GM10266 (cell line): ENCODE measurements around the gene RFTN1.

Experiments used
- DNase-seq: peaks from one replicate; pipeline ENCODE4 v3.0.0; 2012; ENCODE audit errors: extremely low spot score
- CTCF ChIP-seq: IDR thresholded peaks from 2 replicates; pipeline ENCODE4 v1.5.1; 2012; ENCODE audit warnings: mild to moderate bottlenecking, low read depth; ENCODE audit not compliant: control insufficient read depth, insufficient read depth; ENCODE audit errors: missing control alignments

The RFTN1 gene

GRCh38 chr3:16550305-16550675 lies 36.8 kb upstream of the RFTN1 start:
- DNase-seq: no peak
- no peak for TF ChIP-seq CTCF

- TF ChIP-seq CTCF: no peak
- no peak for DNase-seq
Measured at GRCh38 chr3:16548721-16549120, 35.2 kb upstream of the RFTN1 start.

GRCh38 chr3:16547561-16548357 lies 34.3 kb upstream of the RFTN1 start:
- DNase-seq: no peak
- no peak for TF ChIP-seq CTCF

- no peak for TF ChIP-seq CTCF
- peak; percentile 10 for DNase-seq
Measured at GRCh38 chr3:16546186-16547010, 32.9 kb upstream of the RFTN1 start.

- TF ChIP-seq CTCF: no peak
- DNase-seq: no peak
Measured at GRCh38 chr3:16545413-16546185, 32.1 kb upstream of the RFTN1 start.

GRCh38 chr3:16543242-16543864 lies 29.9 kb upstream of the RFTN1 start:
- no peak for TF ChIP-seq CTCF
- no peak for DNase-seq
